Measurements from ENCODE around the gene ACAA1. TPM values are rescaled to one million over a fixed set of nuclear protein-coding genes. Genes with fewer than 3 reads are reported as not detected.

Gene ACAA1
- total RNA-seq, 1 experiment from 2014 or later: 49.0 TPM

DNA sequence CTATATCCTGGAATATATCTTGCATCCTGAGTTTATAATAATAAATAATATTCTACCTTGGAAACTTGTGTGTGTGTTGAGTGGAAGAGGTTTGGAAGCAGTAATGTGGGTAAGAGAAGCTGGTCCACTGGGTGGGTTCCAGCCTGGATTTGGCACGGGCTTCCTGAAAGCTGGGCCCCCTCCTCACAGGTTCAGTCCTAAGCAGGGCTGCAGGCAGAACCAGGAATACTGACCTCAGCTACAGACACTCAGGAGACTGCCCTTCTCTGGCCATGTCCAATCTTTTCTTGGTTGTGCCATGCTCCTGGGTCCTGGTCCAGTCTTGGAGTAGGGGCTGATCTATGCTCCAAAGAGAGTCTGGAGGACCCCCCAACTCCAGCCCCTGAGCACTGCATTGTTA lies 6.0 kb upstream of the ACAA1 start:
- H3K4me2 ChIP-seq (ENCODE audit: low read length): no peak overlapping the region
- no peak for ATAC-seq
- POLR2A ChIA-PET: no interaction called here

GRCh38 chr3:38141952-38142273 lies 5.0 kb upstream of the ACAA1 start:
- DNase-seq (ENCODE audit: low read depth, low spot score) (no peak), ATAC-seq (no peak)
- peaks cover 0 to 4% of the 10 kb centered on the region in 2 experiments; a peak in 1 of 4 replicates for H3K9me3 ChIP-seq (ENCODE audit: control insufficient read depth in 1 of 2, insufficient read depth in 1 of 2, low read depth in 1 of 2, low read length in 2 of 2)
- no peaks in the 10 kb centered on the region; the same call in 1 of the 2 replicates for H3K79me2 ChIP-seq (ENCODE audit: insufficient read depth, low read length)
- no peaks in the 10 kb centered on the region for H3K9me2 ChIP-seq (ENCODE audit: insufficient read depth)
- ChIA-PET POLR2A (interaction anchor here (1.2 kb wide), 1 partner anchor 22 kb away, joined by 4 read pairs; no protein-coding TSS in a partner anchor), RAD21 (ENCODE audit: low non-redundant PET in 1 of 2, low total read pairs in 2 of 2, uncharacterized antibody in 2 of 2, unreplicated experiment in 2 of 2) (no interaction called here), CTCF (interaction anchor here (1.2 kb wide), 1 partner anchor 23 kb away, joined by 3 read pairs; the partner anchor contains the start of gene OXSR1)
- H3K36me3 ChIP-seq (ENCODE audit: control insufficient read depth in 1 of 2, insufficient read depth in 2 of 2, low read length in 2 of 2): peaks cover 0 to 4% of the 10 kb centered on the region in 2 experiments; a peak in 1 of 4 replicates
- peaks cover 16 to 42% of the 10 kb centered on the region in 2 experiments for H3K4me1 ChIP-seq (ENCODE audit: control insufficient read depth in 1 of 2, insufficient read depth in 2 of 2, low read length in 2 of 2)
- no peak for TF ChIP-seq ZNF274 (IDR thresholded peaks at IDR 0.05; ENCODE audit: low read depth, low read length)
- no peak; the same call in 1 of the 2 replicates for TF ChIP-seq POLR2AphosphoS5 (IDR thresholded peaks at IDR 0.05; ENCODE audit: low read depth, low read length)
- TF ChIP-seq EZH2 (IDR thresholded peaks at IDR 0.05): no peak
- no peak overlapping the region for H2AFZ ChIP-seq (ENCODE audit: low read depth, low read length, poor library complexity, severe bottlenecking)
- no peak overlapping the region for H3K9ac ChIP-seq (ENCODE audit: low read length)
- no peak overlapping the region for H3K27ac ChIP-seq (ENCODE audit: low read depth, low read length)
- no TSS peak for BruUV-seq (replicated peaks)
- no peak overlapping the region for H3K4me3 ChIP-seq (replicated peaks in 1 of 2; ENCODE audit: low read depth in 1 of 2, low read length in 2 of 2)
- H3K27me3 ChIP-seq (ENCODE audit: insufficient read depth, low read length): no peaks in the 10 kb centered on the region
- intact Hi-C loops (cut with micrococcal nuclease): no loop called here
- H4K20me1 ChIP-seq (ENCODE audit: insufficient read depth): no peaks in the 10 kb centered on the region
- H3K4me2 ChIP-seq (ENCODE audit: low read length): no peak overlapping the region

More for the DNA sequence above, 6.0 kb upstream of the ACAA1 start:
- BruUV-seq (replicated peaks): no TSS peak
- H3K4me3 ChIP-seq (replicated peaks in 1 of 2; ENCODE audit: low read depth in 1 of 2, low read length in 2 of 2): no peak overlapping the region
- no peaks in the 10 kb centered on the region; the same call in 1 of the 2 replicates for H3K79me2 ChIP-seq (ENCODE audit: insufficient read depth, low read length)
- no peaks in the 10 kb centered on the region for H4K20me1 ChIP-seq (ENCODE audit: insufficient read depth)
- no peak for DNase-seq (ENCODE audit: low read depth, low spot score)
- ChIA-PET CTCF (no interaction called here), RAD21 (ENCODE audit: low non-redundant PET in 1 of 2, low total read pairs in 2 of 2, uncharacterized antibody in 2 of 2, unreplicated experiment in 2 of 2) (no interaction called here)
- H3K9ac ChIP-seq (ENCODE audit: low read length): no peak overlapping the region
- TF ChIP-seq, protein P1, sequence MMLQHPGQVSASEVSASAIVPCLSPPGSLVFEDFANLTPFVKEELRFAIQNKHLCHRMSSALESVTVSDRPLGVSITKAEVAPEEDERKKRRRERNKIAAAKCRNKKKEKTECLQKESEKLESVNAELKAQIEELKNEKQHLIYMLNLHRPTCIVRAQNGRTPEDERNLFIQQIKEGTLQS (IDR thresholded peaks at IDR 0.05): no peak
- TF ChIP-seq EGR1 (IDR thresholded peaks at IDR 0.05; ENCODE audit: low read depth): no peak
- peaks cover 0 to 9% of the 10 kb centered on the region in 2 experiments; a peak in 1 of 4 replicates for H3K9me3 ChIP-seq (ENCODE audit: control insufficient read depth in 1 of 2, insufficient read depth in 1 of 2, low read depth in 1 of 2, low read length in 2 of 2)
- no peaks in the 10 kb centered on the region for H3K27me3 ChIP-seq (ENCODE audit: insufficient read depth, low read length)
- intact Hi-C loops (cut with micrococcal nuclease): no loop called here
- no peak overlapping the region for H3K27ac ChIP-seq (ENCODE audit: low read depth, low read length)
- no peaks in the 10 kb centered on the region for H3K9me2 ChIP-seq (ENCODE audit: insufficient read depth)
- no peak overlapping the region for H2AFZ ChIP-seq (ENCODE audit: low read depth, low read length, poor library complexity, severe bottlenecking)
- H3K4me1 ChIP-seq (ENCODE audit: control insufficient read depth in 1 of 2, insufficient read depth in 2 of 2, low read length in 2 of 2): peaks cover 12 to 35% of the 10 kb centered on the region in 2 experiments
- H3K36me3 ChIP-seq (ENCODE audit: control insufficient read depth in 1 of 2, insufficient read depth in 2 of 2, low read length in 2 of 2): peaks cover 0 to 4% of the 10 kb centered on the region in 2 experiments; a peak in 1 of 4 replicates
